ENCODE results near the gene ASTN2.

Gene ASTN2

GRCh38 chr9:116774421-116775180, 640.3 kb downstream of the ASTN2 start:
- DNase-seq, result no peak

DNA sequence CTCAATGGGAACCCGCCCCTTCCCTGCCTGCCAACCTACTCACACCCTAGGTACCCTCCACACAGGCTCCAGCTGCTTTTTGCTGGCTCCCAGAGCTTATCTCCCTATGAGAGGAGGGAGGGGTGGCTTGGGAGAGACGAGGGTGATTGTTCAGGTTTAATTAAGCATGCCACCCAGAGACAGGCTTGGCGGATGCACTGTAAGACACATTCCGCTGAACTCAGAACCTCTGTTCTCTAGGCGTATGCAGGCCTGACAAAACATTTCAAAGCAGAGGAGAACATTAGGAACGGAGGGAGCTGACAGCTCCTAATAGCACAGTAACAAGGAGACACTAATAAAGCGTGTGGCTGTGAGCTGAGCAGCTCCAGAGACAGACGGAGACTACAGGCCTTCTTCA, 647.6 kb downstream of the ASTN2 start:
- DNase-seq, result no peak

DNA sequence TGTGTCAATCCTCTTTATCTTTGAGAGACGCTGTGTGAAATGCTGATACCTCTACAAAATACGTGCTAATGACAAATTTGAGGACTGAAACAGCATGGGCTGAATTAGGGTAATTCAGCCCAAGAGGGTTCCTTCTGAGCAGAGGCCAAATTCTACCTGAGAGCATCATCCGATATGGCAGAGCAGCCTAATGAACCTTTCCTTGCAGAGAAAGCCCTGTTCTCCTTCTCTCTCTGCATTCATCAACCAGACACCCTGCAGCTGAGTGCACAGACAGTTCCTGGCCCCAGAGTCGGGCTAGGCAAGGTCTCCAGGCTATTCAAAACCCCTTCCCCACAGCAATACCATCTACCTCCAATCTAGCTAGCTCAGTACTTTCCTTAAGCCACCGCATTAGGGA, 649.8 kb downstream of the ASTN2 start:
- DNase-seq, result no peak

- DNase-seq, result no peak
These were observed 651.1 kb downstream of the ASTN2 start for GRCh38 chr9:116763770-116764169.

DNA sequence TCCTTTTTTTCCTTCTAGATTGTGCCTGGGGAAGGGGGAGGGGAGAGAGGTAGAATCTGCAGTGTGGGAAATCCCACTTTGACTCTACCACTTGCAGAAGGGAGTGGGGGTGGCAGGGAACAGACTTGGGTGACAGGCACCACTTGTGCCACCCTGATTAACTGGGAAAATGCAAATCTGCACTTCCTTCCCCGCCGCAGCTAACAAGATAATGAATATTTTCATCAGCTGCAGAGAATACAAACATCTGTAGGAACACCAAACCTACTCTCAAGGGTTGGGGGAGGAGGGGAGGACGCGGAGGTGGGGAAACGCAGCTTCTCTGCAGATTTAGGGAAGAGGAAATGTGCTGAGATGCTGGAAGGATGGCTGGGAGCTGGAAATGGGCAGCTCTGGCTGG, 654.2 kb downstream of the ASTN2 start:
- no peak for DNase-seq

- no peak for DNase-seq
These were observed 657.8 kb downstream of the ASTN2 start for GRCh38 chr9:116757030-116757429.

DNA sequence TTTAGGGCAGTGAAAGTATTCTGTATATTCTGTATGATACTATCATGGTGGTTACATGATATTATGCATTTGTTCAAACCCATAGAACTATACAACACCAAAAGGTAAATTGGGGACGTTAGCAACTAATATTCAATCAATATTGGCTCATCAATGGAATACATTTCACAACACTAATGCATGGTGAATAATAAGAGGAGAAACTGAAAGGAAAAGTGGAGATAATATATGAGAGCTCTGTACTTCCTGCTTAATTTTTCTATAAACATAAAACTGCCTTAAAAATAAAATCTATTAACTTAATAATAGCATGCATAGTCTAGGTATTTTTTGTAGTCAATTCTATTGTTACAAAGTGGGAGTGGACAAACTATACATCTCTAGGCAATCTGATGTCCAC, 661.5 kb downstream of the ASTN2 start:
- no peak for DNase-seq

DNA sequence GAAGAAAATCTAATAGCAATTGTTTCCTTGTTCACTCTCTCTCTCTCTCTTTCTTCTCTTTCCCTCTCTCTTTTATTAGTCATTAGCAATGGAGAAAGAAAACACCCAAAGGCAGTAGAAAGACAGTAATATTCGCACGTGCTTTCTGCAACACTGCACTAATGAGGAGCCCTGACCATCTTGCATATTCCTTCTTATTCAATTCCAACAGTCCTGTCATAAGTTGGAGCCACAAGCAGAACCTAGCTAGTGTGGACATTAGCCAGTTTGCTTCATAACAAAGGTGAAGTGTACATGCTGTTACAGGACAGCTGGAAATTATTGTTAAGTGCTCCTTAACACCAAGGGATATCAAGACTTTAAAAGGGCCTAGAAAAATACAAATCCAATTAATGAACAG, 664.3 kb downstream of the ASTN2 start:
- no peak for DNase-seq

GRCh38 chr9:116749772-116750171, 665.1 kb downstream of the ASTN2 start:
- no peak for DNase-seq

- no peak for DNase-seq
These were observed 665.7 kb downstream of the ASTN2 start for GRCh38 chr9:116749176-116749575.

DNA sequence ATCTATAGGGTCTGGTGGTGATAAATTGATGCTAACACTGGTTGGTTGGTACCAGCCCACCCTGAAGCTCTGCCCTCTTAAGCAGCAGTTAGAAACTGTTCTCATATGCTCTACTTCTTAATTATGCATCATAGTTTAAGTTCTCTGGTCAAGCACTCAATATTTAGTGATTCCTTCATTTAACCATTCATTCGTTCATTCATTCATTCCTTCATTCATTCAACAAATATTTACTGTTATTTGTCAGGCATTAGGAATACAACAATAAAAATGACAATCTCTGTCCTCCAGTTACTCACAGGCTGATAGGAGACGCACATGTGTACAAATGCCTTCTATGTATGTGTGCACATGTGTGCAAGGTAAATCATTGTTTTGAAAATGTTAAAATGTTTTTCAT, 673.1 kb downstream of the ASTN2 start:
- DNase-seq, result no peak

- no peak for DNase-seq
These were observed 673.6 kb downstream of the ASTN2 start for GRCh38 chr9:116741086-116741740.

DNA sequence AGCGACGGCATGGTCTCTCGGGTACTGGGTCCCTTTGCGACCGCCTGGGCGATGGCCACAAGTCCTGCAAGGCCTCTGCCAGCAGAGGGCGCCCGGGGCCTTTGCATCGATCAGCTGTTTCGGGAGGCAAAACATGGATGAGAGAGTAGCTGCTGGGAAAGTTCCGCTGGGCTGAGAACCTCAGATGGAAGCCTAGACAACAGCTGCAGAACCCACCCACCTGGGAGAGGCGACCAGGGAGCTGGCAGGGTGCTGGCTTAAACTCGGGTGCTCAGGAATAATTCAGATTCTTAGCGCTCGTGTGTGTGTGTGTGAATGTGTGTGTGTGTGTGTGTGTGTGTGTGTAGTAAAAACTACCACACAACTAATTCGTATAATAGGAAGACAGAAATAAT, 677.7 kb downstream of the ASTN2 start:
- peak; percentile 12 for DNase-seq

DNA sequence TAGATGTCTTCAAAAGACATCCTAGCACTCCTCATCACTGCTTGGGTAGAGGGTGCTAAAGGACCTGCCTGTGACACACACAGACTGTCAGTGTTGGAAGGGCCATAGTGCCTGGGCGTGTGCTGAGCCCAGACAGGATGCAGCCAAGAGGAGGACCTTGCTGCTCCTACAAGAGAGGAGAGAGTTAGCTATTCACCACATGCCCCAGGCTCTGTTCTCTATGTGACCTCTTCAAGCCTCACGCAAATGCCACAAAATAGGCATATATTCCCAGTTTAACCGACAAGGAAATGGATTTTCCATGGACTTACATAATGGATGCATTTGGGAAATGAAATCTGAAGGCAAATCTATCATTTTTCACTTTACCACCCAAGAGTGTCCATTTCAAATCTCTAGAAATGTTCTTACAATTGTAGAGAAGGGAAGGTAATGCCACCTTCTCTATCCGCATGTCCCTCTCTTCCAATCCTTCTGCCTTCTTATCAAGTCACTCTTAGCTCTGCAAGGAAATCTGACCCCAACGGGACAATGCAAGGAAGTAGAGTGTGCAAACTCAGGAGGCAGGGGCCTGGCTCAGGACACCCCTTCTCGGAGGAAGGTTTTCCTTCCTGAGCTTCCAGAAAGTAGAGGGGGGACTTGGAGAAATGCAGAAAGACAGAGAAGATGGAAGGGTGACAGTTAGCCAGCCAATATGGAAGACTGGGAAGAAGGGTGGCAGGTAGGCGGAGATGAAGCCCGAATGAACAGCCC, 678.3 kb downstream of the ASTN2 start:
- no peak for DNase-seq

DNA sequence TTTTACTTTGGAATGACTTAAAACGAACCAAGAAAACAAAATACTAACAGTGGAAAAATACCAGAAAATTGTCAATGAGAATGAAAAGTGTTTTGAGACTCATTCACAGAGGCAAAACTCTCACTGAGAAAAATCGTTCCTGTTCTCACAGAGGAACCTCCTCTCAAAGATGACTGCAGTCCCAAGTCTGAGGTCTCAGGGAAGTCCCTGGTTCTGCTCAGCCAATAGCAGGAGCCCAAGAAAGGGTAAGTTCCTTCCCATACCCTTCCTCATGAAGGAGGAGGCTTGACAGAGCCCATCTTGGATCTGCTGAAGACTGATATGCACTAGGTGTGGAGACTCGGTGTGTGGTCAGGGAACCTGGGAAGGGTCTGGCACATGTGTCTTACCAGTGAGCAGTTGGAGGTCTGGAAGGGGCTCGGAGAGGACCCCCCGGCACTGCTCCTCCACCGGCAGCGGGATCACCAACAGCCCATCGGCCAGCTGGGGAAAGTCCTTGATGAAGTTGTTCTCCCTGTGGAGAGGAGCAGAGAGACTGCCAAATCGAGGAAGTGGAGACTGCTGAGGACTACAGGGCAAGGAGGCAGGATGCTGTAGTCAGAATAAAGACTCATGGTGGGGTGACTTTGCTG, 681.7 kb downstream of the ASTN2 start:
- DNase-seq, result no peak

GRCh38 chr9:116726602-116727001, 688.3 kb downstream of the ASTN2 start:
- DNase-seq, result no peak

- DNase-seq, result no peak
These were observed 690.7 kb downstream of the ASTN2 start for GRCh38 chr9:116724123-116724522.

DNA sequence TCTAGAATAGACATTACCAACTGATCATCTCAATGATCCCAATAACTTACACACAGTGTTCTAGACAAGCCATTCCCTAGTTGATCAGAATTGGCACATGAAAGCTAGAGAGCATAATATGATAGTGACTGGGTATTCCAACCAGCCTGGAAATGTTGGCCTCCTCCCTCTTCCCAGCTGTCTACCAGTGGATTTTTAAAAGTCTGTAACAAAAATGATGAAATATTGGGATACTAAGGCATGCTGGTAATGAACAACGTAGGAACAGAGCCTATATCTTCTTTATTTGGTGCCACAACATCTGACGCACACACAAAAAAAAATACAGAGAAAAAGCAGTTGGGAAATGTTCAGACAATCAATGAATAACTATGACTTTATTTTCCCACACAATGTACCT, 692.9 kb downstream of the ASTN2 start:
- DNase-seq, result no peak

DNA sequence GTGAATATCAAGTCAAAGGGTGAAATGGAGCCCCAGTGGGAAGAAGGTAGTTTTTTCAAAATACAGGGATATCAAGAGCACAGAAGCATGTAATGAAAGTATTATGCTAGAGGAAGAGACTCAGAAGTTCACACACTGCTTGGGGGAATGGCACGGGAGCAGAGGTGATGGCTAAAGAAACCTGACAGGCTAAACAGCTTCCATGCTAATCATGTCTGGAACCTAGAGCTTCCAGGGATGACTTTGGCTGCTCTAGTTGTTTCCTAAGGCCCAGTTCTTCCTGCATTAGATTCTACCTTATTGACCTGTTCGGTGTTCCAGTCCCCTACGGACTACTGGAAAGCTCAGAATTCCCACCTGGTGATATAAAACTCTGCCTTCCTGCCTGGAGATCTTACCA, 693.4 kb downstream of the ASTN2 start:
- DNase-seq, result no peak

DNA sequence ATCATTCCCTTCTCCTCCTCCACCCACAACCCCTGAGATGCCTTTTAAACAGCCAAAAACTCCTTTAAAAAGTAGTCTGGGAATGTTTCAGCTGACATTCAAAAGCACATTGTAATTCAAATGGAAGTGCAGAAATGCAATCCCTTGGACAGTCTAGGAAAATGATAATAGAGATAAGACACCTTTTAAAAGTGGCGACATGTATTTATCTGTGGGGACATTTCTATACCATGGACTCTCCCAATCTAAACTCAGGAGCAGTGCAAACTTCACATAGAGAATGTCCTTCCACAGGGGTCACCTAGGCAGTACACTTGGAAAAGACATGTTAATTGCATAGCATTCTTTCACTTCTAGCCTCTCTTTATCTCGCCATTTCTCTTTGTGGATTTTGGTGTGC, 694.7 kb downstream of the ASTN2 start:
- no peak for DNase-seq

DNA sequence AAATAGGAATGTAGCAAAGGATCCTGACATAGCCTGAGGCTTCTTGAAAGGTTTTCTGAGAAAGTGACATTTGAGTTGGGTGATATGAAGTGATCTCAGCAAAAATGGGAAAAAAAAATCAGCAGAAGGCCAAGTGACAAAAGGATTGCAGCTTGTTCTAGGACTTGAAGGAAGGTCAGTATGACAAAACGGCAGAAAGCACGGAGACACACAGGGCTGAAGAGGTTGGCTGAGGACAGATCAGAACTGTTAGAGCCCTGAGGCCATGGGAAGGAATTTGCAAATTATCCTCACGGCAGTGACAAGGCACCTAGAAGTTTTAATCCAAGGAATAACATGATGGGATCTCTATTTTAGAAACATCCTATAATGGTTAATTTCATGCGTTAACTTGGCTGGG, 696.7 kb downstream of the ASTN2 start:
- no peak for DNase-seq

GRCh38 chr9:116717150-116717549, 697.7 kb downstream of the ASTN2 start:
- no peak for DNase-seq

DNA sequence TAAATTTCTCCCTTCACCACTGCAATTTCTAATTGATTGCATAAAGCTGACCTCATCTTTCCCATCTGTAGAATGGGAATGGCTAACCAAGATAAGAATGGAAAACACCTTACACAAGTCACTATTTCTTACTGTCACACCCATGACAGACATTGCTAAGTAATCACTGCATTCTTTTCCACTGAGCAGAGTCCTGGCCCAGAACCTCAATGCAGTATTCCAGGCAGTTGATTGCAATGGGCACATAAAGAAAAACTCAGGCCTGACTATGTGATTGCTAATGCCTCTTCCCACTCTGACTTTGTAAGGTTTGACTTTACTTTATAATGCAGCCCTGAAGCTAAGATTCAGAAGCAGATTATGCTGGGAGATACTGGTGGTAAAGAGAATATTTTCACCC, 698.4 kb downstream of the ASTN2 start:
- DNase-seq, result no peak

DNA sequence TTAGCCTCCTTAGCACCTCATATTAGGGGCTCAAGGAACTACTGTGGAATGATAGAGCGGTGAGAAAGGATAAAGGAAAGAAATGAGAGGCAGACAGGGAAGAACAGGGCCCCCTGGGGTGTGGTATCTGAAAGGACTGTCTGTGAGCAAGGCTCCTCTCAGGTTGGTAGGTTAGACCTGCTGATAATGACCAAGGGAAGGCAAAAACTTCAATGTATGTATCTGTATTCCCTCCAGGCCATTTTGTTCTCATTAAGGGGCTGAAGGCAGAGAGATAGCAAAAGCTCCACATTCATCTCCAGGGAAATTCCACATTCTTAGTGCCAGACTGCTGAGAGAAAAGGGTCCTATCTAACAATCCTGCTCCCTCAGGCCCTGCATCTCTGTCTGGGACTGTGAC, 699.1 kb downstream of the ASTN2 start:
- no peak for DNase-seq
